GM12892 (cell line): Measurements from ENCODE around the gene FARP2.
"Not testable (repeated sequence)": the region's sequence is repeated elsewhere in the genome, so short reads cannot be mapped to it uniquely, and the experiment has no call there.

ENCODE experiments used
- POLR2A ChIP-seq: IDR thresholded peaks from 2 replicates; pipeline ENCODE4 v1.6.1; 2011; ENCODE audit warnings: low read depth, low read length, control low read depth
- POLR2AphosphoS5 ChIP-seq: IDR thresholded peaks from 2 replicates; pipeline ENCODE4 v1.6.1; 2011; ENCODE audit warnings: low read depth, low read length, control low read depth
- TAF1 ChIP-seq: IDR thresholded peaks from 2 replicates; pipeline ENCODE4 v1.6.1; 2011; ENCODE audit warnings: low read depth, mild to moderate bottlenecking, control low read depth, low read length, borderline replicate concordance

DNA sequence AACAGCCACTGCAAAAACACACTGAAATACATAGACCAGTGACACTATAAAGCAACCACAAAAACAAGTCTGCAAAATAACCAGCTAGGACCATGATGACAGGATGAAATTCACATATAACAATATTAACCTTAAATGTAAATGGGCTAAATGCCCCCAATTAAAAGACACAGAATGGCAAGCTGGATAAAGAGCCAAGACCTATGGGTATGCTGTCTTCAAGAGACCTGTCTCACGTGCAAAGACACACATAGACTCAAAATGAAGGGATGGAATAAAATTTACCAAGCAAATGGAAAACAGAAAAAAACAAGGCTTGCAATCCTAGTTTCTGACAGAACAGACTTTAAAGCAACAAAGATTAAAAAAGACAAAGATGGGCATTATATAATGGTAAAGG, 67.4 kb downstream of the FARP2 start:
- not testable (repeated sequence) for TF ChIP-seq POLR2AphosphoS5, TAF1, POLR2A
